Activated T-cell treated with anti-CD3 and anti-CD28 coated beads for 4 hours (primary cell): Measurements from ENCODE around the gene LDLRAD4.
"Not testable (repeated sequence)": the region's sequence is repeated elsewhere in the genome, so short reads cannot be mapped to it uniquely, and the experiment has no call there.

Source experiments
- DNase-seq: peaks from one replicate; pipeline ENCODE4 v3.0.0-alpha.2; 2020

The LDLRAD4 gene

DNA sequence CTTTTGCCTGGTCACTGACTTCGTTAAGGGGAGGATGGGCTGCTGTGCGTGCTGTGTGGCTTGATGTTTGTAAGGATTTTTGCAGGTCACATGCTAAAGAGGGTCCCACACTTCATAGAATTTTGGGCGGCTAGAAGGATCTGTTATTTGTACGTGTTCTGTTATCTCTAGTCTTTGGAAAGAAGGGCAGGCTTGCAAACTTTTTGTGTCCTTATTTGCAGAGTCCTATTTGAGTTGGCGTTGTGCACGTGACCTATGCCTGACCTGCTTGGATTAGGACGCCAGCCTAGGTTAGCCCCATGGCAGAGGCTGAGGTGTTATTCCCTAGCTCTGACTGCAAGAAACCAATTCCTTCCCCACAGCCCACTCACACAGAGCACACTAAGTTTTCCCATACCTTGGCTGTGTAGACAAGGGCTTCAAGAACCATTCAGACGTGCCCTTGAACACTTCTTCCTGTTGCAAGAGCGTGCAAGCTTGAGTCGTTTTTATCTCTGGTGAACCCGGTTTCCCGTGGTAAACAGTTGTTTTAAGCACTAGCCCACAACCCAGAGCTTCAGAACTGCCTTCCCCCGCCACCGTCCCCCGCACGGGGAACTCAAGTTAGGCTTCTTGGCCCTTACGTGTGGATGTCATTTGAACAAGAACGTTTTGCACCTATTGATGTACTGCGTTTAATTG lies 94.6 kb downstream of the LDLRAD4 start:
- DNase-seq = peak; percentile 6

GRCh38 chr18:13315000-13315399 lies 96.4 kb downstream of the LDLRAD4 start:
- DNase-seq = no peak

DNA sequence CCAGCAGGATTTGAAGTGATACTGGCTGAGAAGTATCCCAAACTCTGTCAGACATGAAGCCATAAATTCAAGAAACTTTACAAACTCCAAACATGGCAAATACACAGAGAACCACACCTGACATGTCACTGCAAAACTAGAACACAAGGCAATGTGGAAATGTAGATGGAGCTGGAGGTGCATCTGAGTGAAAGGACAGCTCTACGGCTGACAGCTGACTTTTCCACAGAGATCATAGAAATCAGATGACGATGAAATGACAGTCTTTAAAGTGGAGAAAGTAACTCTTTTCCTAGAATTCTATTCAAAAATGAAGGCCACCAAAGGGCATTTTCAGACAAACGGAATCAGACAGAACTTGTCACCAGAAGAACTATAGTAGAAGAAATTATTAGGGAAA lies 97.5 kb downstream of the LDLRAD4 start:
- DNase-seq = no peak

GRCh38 chr18:13317801-13318200 lies 99.2 kb downstream of the LDLRAD4 start:
- DNase-seq = no peak

DNA sequence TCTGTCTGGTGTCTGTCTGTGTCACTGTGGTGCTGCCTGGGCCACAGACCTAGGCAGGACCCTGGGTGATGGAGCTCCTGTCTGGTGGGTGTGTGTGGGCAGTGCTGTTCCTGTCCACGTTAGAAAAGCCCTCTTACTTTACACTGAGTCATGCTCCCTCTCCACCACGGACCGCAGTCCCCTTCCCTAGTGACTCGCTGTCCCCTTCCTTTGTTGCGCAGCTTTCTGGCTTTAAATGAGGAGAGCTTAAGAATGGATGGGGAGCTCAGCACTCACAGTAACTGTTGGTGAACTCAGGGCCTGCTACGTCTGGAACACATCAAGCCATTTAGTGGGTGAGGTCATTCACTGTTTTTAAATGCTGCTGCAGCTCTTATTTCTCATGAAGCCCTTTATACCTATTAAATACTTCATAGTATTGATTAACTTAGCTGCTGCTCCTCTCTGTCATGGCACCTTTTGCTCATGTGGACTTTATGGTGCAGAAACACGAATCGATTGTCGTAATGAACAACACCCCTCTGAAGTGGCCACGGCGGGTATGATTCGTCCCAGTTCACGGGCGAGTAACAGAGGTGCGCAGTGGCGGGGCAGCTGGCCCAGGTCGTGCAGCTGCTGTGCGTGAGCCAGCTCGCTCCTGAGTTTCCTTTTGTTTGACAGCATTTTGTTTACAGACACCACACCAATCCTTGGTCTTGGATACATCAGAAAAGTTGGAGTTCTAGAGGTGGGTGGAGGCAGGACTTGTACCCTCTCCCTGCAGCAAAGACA lies 100.4 kb downstream of the LDLRAD4 start:
- no peak for DNase-seq

DNA sequence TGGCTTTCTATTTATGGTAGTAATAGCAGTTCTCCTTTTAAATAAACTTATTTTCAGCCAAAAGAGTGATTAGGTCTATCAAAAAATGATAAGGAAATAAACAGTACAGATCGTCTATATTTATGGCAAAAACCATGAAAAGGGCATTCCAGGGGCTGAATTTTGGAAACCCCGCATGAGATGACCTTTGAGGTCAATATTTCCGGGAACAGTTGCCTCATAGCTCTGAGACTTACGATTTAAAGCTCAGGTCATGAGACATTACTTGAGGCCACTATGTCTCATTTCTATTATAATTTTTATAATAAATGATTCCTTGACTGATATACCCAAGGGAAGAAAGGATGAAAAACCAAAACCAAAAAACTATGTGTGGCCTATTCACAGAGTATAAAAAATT lies 101.1 kb downstream of the LDLRAD4 start:
- no peak for DNase-seq

DNA sequence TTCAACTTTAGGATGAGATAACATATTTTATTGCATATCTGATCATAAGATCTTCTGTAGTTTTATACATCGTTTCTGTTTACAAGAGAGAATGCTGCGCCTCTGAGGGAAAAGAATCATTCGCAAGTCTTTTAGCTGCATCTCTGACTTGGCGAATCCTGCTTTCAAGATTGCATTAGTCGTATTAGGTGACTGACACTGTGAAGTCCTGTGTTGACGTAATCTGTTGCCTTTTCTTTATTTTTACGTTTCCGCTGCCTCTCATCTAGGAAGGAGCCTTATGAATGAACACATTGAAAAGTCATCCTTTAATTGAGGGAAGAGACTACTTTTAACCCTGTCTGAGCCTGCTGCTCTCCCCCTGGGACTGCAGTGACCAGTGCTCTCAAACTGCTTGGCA lies 101.5 kb downstream of the LDLRAD4 start:
- DNase-seq = no peak

GRCh38 chr18:13320891-13321425 lies 102.4 kb downstream of the LDLRAD4 start:
- no peak for DNase-seq

- DNase-seq = no peak
These were observed 103.4 kb downstream of the LDLRAD4 start for GRCh38 chr18:13321923-13322322.

DNA sequence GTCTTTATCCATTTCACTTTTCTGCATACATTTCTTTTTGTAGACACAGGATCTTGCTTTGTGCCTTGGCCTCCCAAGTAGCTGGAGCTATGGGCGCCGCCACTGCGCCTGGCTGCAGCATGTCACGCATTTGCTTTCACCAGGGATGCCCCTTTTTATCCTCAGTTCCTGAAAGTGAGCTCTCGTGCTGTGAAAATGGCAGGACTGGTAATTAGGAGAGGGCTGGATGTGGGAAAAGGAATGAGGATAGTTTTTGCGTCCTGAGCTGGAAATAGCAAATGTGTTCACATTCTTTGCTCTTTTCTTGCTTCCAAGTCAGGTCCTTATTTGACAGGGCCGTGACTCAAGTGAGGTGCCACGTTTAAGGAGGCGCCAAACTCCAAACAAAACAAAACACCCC lies 104.6 kb downstream of the LDLRAD4 start:
- DNase-seq = no peak

DNA sequence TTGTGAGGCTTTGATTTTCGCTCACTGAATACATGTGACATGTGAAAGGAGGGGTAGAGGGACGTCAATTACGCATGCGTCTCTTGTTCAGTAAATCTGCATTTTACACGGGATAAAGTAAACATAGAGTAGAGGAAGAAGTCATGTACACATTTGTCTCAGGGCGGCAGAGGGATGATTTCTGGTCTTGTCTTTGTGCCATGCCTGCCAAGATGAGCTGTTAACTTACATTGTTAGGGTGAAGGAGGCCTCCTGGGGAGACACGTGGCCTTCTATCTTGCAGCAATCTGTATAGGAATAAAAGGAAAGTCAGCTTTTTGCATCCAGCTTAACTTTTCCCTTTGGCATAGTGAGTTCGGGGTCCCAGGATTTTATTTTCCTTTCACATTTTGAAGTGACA lies 106.3 kb downstream of the LDLRAD4 start:
- no peak for DNase-seq

DNA sequence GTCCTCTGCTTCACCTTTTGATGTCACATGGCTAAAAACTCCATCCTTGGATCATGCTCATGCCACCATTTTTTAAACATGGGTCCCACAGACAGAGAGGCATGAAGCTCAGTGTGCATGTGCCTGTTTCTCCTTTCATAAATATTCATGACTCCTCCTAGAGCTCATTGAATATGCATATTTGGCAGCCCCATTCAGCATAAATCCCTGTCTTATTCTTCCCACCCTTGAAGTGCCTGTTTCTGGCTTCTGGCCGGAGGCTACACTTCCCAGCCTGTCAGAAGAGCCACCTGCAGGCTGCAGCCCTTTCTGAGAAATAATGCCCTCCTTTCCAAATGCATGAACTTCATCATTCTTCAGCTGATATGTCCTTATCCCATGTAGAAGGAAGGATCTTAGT lies 109.7 kb downstream of the LDLRAD4 start:
- no peak for DNase-seq

- no peak for DNase-seq
These were observed 112.4 kb downstream of the LDLRAD4 start for GRCh38 chr18:13330996-13331395.

DNA sequence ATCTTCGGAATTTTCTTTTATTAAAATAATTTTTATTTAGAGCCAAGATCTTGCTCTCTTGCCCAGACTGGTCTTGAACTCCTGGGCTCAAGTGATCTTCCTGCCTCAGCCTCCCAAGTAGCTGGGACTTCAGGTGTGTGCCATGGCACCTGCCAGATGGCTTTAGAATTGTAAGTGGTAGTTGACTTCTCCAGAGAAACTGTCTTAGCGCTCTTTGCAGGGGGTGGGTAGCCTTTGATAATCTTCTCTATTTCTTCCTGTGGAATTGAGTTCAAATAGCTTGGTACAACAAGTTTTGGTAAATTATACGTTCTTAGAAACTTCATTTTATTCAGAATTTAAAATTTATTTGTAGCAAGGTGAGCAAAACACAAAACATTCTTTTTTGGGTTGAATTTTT lies 113.3 kb downstream of the LDLRAD4 start:
- no peak for DNase-seq

- no peak for DNase-seq
These were observed 114.3 kb downstream of the LDLRAD4 start for GRCh38 chr18:13332874-13333273.

- no peak for DNase-seq
These were observed 117.3 kb downstream of the LDLRAD4 start for GRCh38 chr18:13335903-13336302.

GRCh38 chr18:13336841-13337240 lies 118.3 kb downstream of the LDLRAD4 start:
- DNase-seq = no peak

- DNase-seq = no peak
These were observed 118.8 kb downstream of the LDLRAD4 start for GRCh38 chr18:13337369-13337768.

DNA sequence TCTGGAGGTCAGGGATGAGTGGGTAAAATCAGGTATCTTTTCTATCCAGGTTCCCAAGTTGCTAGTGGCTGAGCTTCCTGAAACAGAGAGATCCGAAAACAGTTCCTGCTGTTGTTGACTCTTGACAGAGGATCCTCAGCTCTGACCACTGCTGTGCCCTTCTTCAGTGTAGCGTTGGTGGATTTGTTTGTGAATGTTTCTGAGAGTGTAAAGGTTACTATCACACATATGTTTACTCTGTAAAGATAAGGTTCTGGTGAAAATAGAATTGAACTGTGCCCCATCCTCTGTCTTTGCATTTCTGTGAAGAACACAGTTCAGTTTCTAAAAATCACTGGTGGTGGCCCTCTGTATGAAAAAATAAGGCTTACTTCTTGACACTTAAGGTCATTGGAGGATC lies 119.8 kb downstream of the LDLRAD4 start:
- no peak for DNase-seq

DNA sequence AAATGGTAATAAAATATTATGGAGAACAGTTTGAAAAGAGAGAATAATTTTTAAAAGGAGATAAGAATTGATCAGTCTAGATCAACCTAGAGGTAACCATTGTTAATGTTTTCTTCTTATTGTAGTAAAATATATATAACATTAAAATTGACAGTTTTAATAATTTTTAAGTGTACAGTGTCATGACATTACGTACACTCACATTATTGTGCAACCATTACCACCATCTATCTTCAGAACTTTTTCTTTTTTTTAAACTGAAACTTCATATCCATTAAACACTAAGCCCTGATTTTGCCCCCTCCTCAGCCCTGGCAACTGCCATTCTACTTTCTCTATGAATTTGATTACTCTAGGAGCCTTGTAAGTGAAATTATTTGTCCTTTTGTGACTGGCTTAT lies 121.1 kb downstream of the LDLRAD4 start:
- no peak for DNase-seq

GRCh38 chr18:13346449-13346848 lies 127.9 kb downstream of the LDLRAD4 start:
- DNase-seq = not testable (repeated sequence)

- no peak for DNase-seq
These were observed 134.7 kb downstream of the LDLRAD4 start for GRCh38 chr18:13353084-13353823.

- no peak for DNase-seq
These were observed 135.8 kb downstream of the LDLRAD4 start for GRCh38 chr18:13354402-13354801.

DNA sequence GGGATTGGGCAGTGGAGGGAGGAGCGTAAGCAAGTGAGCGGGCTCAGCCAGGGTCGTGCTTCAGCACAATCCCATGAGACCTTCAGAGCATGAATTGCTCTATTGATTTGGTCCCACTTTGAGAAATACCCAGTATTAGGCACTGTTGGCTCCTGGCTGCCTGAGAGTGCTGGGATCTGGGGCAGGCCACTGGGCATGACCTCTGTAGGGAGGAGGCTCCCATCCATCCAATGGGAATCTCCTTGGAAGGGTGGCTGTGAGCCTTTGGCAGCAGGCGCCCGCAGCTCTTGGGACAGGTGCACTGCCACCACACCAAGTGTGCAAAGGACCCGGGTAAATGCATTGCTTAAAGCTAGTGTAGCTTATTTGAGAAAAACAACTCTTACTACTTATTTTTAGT lies 137.5 kb downstream of the LDLRAD4 start:
- no peak for DNase-seq
